OCI-LY3 (cell line): ENCODE results near the gene ANKRD61.
"Not testable (repeated sequence)": the region's sequence is repeated elsewhere in the genome, so short reads cannot be mapped to it uniquely, and the experiment has no call there.

Experiments
- H2AFZ ChIP-seq: fragments of 200-600, 300-600 bp; shearing (Covaris generic); 2 replicates; pipeline ENCODE4 v1.6.0; 2014; ENCODE audit warnings: antibody characterized with exemption, low read depth, low read length
- H3K27ac ChIP-seq: fragments of 200-600, 300-600 bp; sonication (generic); 2 replicates; pipeline ENCODE4 v1.5.1; 2014; ENCODE audit warnings: mild to moderate bottlenecking, low read length, moderate library complexity, mixed read lengths
- H3K27me3 ChIP-seq: fragments of 200-600, 300-600 bp; sonication (generic); 2 replicates; pipeline ENCODE4 v1.6.1; 2014; ENCODE audit warnings: low read depth, low read length, mixed read lengths
- H3K36me3 ChIP-seq: fragments of 200-600, 300-600 bp; sonication (generic); replicated peaks from 2 replicates; pipeline ENCODE3; 2014; ENCODE audit warnings: low read depth, low read length, mixed read lengths
- H3K4me1 ChIP-seq: fragments of 300-600, 200-600 bp; sonication (generic); 2 replicates; pipeline ENCODE4 v1.6.1; 2014; ENCODE audit warnings: low read length, mixed read lengths
- H3K4me2 ChIP-seq: fragments of 200-600, 300-600 bp; sonication (generic); 2 replicates; pipeline ENCODE4 v1.6.1; 2014; ENCODE audit warnings: low read length, mixed read lengths
- H3K4me3 ChIP-seq: fragments of 300-600, 200-600 bp; sonication (generic); 2 replicates; pipeline ENCODE4 v1.5.1; 2014; ENCODE audit warnings: antibody characterized with exemption, mild to moderate bottlenecking, low read length, moderate library complexity
- H3K79me2 ChIP-seq: fragments of 300-600, 200-600 bp; shearing (Covaris generic); 2 replicates; pipeline ENCODE4 v1.6.1; 2014; ENCODE audit warnings: mild to moderate bottlenecking, low read length, mixed read lengths
- H3K9ac ChIP-seq: fragments of 300-600, 200-600 bp; shearing (Covaris generic); 2 replicates; pipeline ENCODE4 v1.6.0; 2014; ENCODE audit warnings: mild to moderate bottlenecking, low read length, moderate library complexity
- H3K9me3 ChIP-seq: fragments of 200-600, 300-600 bp; shearing (Covaris generic); 2 replicates; pipeline ENCODE4 v1.6.1; 2014; ENCODE audit warnings: low read length, mixed read lengths; ENCODE audit not compliant: insufficient read depth
- H4K20me1 ChIP-seq: fragments of 200-600, 300-600 bp; sonication (generic); 2 replicates; pipeline ENCODE4 v1.6.1; 2016; ENCODE audit warnings: low read length, mixed read lengths; ENCODE audit not compliant: insufficient read depth
- EZH2phosphoT487 ChIP-seq: fragments of 200-600 bp; shearing (Covaris generic); IDR thresholded peaks from 2 replicates; pipeline ENCODE4 v1.6.1; 2018; ENCODE audit warnings: antibody characterized with exemption, mixed run types, low read depth
- TF ChIP-seq, protein P1 (sequence below): fragments of 200-600, 300-600 bp; sonication (generic); IDR thresholded peaks from 2 replicates; pipeline ENCODE4 v1.5.1; 2014; ENCODE audit warnings: antibody characterized with exemption, low read length, low read depth

ANKRD61 gene

DNA sequence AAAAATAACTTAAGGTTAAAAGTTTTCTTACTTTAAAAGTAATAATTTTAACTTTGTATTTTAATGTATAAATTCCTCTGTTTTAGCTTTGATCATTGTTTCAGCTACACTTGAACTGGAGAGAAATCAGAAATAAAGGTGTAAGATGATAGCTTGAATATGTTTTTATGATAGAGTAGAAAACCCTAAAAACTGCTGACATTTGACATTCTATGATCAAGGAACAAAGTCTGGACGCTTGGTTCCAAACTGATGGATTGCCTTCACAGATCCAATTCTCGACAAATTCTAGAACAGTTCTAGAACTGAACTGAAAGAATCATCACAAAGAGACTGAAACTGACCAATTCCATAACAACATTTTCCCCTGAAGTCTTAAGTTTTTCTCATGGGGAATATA lies at the start of gene ANKRD61:
Gene ANKRD61, plus strand, starts transcription at position 389 of the 400 bp plus-strand sequence. Its CDS starts 0 bp downstream, at position 389.
- H3K4me2 ChIP-seq, result no peak within 1 kb of the TSS
- H4K20me1 ChIP-seq, result no peaks in the 10 kb centered on the region
- peaks cover 29% of the 10 kb centered on the region for H3K36me3 ChIP-seq
- no peak within 1 kb of the TSS for H3K4me3 ChIP-seq
- peaks cover 8% of the 10 kb centered on the region; the same call in 1 of the 2 replicates for H3K79me2 ChIP-seq
- no peaks in the 10 kb centered on the region for H3K9me3 ChIP-seq
- no peak for TF ChIP-seq EZH2phosphoT487
- TF ChIP-seq, protein P1, sequence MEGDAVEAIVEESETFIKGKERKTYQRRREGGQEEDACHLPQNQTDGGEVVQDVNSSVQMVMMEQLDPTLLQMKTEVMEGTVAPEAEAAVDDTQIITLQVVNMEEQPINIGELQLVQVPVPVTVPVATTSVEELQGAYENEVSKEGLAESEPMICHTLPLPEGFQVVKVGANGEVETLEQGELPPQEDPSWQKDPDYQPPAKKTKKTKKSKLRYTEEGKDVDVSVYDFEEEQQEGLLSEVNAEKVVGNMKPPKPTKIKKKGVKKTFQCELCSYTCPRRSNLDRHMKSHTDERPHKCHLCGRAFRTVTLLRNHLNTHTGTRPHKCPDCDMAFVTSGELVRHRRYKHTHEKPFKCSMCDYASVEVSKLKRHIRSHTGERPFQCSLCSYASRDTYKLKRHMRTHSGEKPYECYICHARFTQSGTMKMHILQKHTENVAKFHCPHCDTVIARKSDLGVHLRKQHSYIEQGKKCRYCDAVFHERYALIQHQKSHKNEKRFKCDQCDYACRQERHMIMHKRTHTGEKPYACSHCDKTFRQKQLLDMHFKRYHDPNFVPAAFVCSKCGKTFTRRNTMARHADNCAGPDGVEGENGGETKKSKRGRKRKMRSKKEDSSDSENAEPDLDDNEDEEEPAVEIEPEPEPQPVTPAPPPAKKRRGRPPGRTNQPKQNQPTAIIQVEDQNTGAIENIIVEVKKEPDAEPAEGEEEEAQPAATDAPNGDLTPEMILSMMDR, result no peak
- H2AFZ ChIP-seq, result no peak within 1 kb of the TSS
- H3K9ac ChIP-seq, result no peak within 1 kb of the TSS
- no peaks in the 10 kb centered on the region for H3K27me3 ChIP-seq
- H3K4me1 ChIP-seq, result no peaks in the 10 kb centered on the region
- no peak within 1 kb of the TSS for H3K27ac ChIP-seq

DNA sequence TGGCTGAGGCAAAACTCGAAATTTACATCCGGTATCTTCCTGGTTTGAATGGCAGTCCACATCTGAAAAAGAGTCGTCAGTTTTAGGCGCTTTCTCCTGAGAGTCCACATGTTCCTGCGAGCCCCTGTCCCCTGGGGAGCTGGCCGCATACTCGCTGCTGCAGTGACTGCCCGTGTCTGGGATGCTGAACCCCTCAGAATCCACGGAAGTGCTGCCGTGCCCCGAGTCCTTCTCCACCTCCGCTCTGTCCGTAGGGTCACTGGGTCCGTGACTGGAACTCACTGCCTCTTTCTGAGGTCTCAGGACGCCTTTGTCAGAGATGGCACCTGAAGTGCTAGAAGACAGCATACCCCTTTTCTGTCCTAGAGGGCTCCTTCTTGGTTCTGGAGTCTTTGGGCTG lies 44.1 kb upstream of the ANKRD61 start:
- H3K9ac ChIP-seq, H4K20me1 ChIP-seq, H3K4me1 ChIP-seq, H3K4me3 ChIP-seq, H3K27ac ChIP-seq, H3K27me3 ChIP-seq, H3K36me3 ChIP-seq, H3K9me3 ChIP-seq, H3K4me2 ChIP-seq, H3K79me2 ChIP-seq, H2AFZ ChIP-seq: not testable (repeated sequence)

DNA sequence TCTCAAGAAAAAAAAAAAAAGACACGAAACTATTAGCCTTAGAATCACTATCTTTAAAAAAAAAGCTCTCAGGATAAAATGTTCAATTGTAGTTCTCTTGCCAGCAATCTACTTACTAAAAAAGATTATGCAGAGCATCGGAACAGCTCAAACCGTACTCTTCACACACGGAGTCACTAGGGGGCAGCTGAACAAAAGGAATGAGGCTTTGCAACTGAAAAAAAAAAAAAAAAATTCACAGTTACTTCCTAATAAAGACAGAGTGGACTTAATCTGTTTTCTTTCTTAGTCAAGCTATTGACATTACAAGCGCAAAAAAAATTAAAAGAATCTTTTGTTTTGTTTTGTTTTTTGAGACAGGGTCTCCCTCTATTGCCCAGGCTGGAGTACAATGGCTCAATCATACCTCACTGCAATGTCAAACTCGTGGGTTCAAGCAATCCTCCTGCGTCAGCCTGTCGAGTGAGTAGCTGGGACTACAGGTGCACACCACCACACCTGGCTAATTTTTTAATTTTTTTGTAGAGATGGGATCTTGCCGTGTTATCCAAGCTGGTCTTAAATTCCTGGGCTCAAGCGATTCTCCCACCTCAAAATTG lies 33.9 kb upstream of the ANKRD61 start:
- Histone ChIP-seq H3K4me1 (no peaks in the 10 kb centered on the region), H3K27me3 (no peaks in the 10 kb centered on the region), H3K9me3 (no peaks in the 10 kb centered on the region), H2AFZ (no peak overlapping the region), H3K4me2 (no peak overlapping the region), H4K20me1 (no peaks in the 10 kb centered on the region), H3K9ac (no peak overlapping the region), H3K27ac (no peak overlapping the region), H3K36me3 (peaks cover 10% of the 10 kb centered on the region), H3K79me2 (no peaks in the 10 kb centered on the region), H3K4me3 (no peak overlapping the region)
- no peak for TF ChIP-seq EZH2phosphoT487
- TF ChIP-seq, protein P1, result peak; percentile 43

DNA sequence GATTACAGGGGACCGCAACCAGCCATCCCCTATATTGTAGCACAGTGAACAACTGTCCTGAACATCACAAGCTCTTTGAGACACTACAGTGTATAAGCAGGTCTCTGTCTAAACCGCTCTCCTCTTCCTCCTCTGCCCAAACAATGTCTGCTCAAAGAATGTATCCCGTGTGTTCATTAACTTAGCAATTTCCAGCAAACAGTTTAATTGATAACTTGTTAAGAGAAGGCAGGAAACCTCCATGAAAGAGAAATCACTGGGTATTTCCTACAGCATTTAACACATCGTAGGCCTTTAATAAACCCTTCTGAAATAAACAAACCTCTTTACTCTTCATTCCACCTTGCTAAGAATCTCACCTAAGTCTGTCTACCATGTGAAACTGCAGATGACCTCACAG lies 23.8 kb upstream of the ANKRD61 start:
- H3K9ac ChIP-seq, result no peak overlapping the region
- H3K4me3 ChIP-seq, result peak overlapping the region; percentile 98
- H3K4me2 ChIP-seq, result peak overlapping the region; percentile 69
- TF ChIP-seq, protein P1, result no peak
- no peak for TF ChIP-seq EZH2phosphoT487
- H4K20me1 ChIP-seq, result no peaks in the 10 kb centered on the region
- no peaks in the 10 kb centered on the region for H3K27me3 ChIP-seq
- H3K79me2 ChIP-seq, result peaks cover 50% of the 10 kb centered on the region
- H3K9me3 ChIP-seq, result no peaks in the 10 kb centered on the region
- no peaks in the 10 kb centered on the region for H3K36me3 ChIP-seq
- no peak overlapping the region for H3K27ac ChIP-seq
- no peak overlapping the region for H2AFZ ChIP-seq
- peaks cover 8% of the 10 kb centered on the region for H3K4me1 ChIP-seq

DNA sequence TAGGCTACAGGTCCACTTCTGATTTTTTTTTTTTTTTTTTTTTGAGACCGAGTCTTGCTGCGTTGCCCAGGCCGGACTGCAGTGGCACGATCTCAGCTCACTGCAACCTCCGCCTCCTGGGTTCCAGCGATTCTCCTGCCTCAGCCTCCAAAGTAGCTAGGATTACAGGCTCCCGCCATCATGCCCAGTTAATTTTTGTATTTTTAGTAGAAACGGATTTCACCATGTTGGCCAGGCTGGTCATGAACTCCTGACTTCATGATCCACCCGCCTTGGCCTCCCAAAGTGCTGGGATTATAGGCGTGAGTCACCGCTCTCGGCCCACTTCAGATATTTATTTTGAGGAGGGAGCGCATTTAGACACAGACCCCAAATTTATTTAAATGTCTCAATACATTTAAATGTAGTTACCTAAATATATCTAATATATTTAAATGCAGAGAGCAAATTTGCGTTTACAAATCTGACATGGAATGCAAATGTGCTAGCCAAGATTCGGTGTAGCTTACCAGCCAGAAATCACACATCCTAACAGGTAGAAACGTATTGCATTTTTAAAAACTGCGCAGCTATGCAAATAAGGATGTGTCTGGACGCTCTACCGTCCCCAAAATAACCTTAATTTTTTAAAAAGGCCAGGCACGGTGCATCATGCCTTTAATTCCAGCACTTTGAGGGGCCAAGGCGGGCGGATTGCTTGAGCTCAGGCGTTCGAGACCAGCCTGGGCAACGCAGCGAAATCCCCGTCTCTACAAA lies 23.2 kb upstream of the ANKRD61 start:
- Histone ChIP-seq H3K4me3 (peak overlapping the region; percentile 98), H3K4me2 (peak overlapping the region; percentile 69), H3K9ac (peak overlapping the region; percentile 92), H3K79me2 (peaks cover 56% of the 10 kb centered on the region)
- H3K27me3 ChIP-seq, H4K20me1 ChIP-seq, H2AFZ ChIP-seq, H3K4me1 ChIP-seq, H3K27ac ChIP-seq, H3K9me3 ChIP-seq, H3K36me3 ChIP-seq: not testable (repeated sequence)
